OCI-LY1 (cell line): ENCODE data around the gene HMGN4.

Experiments
- H2AFZ ChIP-seq: fragments of 200-600 bp; sonication (generic), shearing (Covaris generic); 2 replicates; pipeline ENCODE4 v1.6.0; 2014; ENCODE audit warnings: antibody characterized with exemption, mild to moderate bottlenecking, low read length
- H3F3A ChIP-seq: fragments of 200-600 bp; sonication (generic), shearing (Covaris generic); 2 replicates; pipeline ENCODE4 v1.6.0; 2014; ENCODE audit warnings: mild to moderate bottlenecking, antibody characterized with exemption, low read length, moderate library complexity; ENCODE audit not compliant: insufficient read depth
- H3K27ac ChIP-seq: fragments of 200-600 bp; sonication (generic); 2 replicates; pipeline ENCODE4 v1.5.1; 2014; ENCODE audit warnings: low read length, mixed run types, mild to moderate bottlenecking, low read depth; ENCODE audit not compliant: poor library complexity, severe bottlenecking
- H3K27me3 ChIP-seq: fragments of 200-600 bp; sonication (generic); 2 replicates; pipeline ENCODE4 v1.6.0; 2014; ENCODE audit warnings: antibody characterized with exemption, mild to moderate bottlenecking, low read length, moderate library complexity; ENCODE audit not compliant: insufficient read depth
- H3K36me3 ChIP-seq: fragments of 200-600 bp; sonication (generic); 2 replicates; pipeline ENCODE4 v1.6.1; 2014; ENCODE audit warnings: mild to moderate bottlenecking, antibody characterized with exemption, low read length, moderate library complexity, mixed read lengths; ENCODE audit not compliant: insufficient read depth
- H3K4me1 ChIP-seq: fragments of 200-600 bp; sonication (generic); 2 replicates; pipeline ENCODE4 v1.5.1; 2014; ENCODE audit warnings: mild to moderate bottlenecking, low read length, moderate library complexity; ENCODE audit not compliant: insufficient read depth, severe bottlenecking
- H3K4me2 ChIP-seq: fragments of 200-600 bp; sonication (generic), shearing (Covaris generic); 2 replicates; pipeline ENCODE4 v1.6.1; 2014; ENCODE audit warnings: low read length
- H3K4me3 ChIP-seq: fragments of 200-600 bp; sonication (generic); 2 replicates; pipeline ENCODE4 v1.5.1; 2014; ENCODE audit warnings: low read length, low read depth, mild to moderate bottlenecking, mixed read lengths; ENCODE audit not compliant: poor library complexity, severe bottlenecking
- H3K79me2 ChIP-seq: fragments of 200-600 bp; shearing (Covaris generic); 2 replicates; pipeline ENCODE4 v1.6.1; 2016; ENCODE audit warnings: mixed run types, low read length, mixed read lengths; ENCODE audit not compliant: insufficient read depth
- H3K9ac ChIP-seq: fragments of 200-600 bp; sonication (generic), shearing (Covaris generic); 2 replicates; pipeline ENCODE4 v1.6.1; 2014; ENCODE audit warnings: mild to moderate bottlenecking, low read length, mixed read lengths
- H3K9me2 ChIP-seq: fragments of 200-600 bp; sonication (generic), shearing (Covaris generic); 2 replicates; pipeline ENCODE4 v1.6.1; 2014; ENCODE audit warnings: low read depth, mild to moderate bottlenecking, low read length, mixed read lengths
- H3K9me3 ChIP-seq: fragments of 200-600 bp; shearing (Covaris generic); 2 replicates; pipeline ENCODE4 v1.6.1; 2014; ENCODE audit warnings: low read length, mixed read lengths
- H4K20me1 ChIP-seq: fragments of 200-600 bp; sonication (generic), shearing (Covaris generic); 2 replicates; pipeline ENCODE4 v1.6.0; 2016; ENCODE audit warnings: mild to moderate bottlenecking, low read length; ENCODE audit not compliant: insufficient read depth
- EZH2 ChIP-seq: fragments of 200-600 bp; sonication (generic), shearing (Covaris generic); IDR thresholded peaks from 2 replicates; pipeline ENCODE4 v1.8.0; 2017; ENCODE audit warnings: borderline replicate concordance, mixed run types, mild to moderate bottlenecking, antibody characterized with exemption, low read length, moderate library complexity, mixed read lengths
- TF ChIP-seq, protein P1 (sequence below): fragments of 200-600 bp; sonication (generic), shearing (Covaris generic); IDR thresholded peaks from 2 replicates; pipeline ENCODE4 v1.5.1; 2017; ENCODE audit warnings: mild to moderate bottlenecking, antibody characterized with exemption, low read length, moderate library complexity, mixed read lengths

Gene HMGN4

GRCh38 chr6:26533532-26533931, 4.6 kb upstream of the HMGN4 start:
- peak overlapping the region; percentile 95 for H3K27ac ChIP-seq
- peaks cover 2% of the 10 kb centered on the region; the same call in 1 of the 2 replicates for H3K79me2 ChIP-seq
- no peaks in the 10 kb centered on the region for H3K27me3 ChIP-seq
- TF ChIP-seq, protein P1, sequence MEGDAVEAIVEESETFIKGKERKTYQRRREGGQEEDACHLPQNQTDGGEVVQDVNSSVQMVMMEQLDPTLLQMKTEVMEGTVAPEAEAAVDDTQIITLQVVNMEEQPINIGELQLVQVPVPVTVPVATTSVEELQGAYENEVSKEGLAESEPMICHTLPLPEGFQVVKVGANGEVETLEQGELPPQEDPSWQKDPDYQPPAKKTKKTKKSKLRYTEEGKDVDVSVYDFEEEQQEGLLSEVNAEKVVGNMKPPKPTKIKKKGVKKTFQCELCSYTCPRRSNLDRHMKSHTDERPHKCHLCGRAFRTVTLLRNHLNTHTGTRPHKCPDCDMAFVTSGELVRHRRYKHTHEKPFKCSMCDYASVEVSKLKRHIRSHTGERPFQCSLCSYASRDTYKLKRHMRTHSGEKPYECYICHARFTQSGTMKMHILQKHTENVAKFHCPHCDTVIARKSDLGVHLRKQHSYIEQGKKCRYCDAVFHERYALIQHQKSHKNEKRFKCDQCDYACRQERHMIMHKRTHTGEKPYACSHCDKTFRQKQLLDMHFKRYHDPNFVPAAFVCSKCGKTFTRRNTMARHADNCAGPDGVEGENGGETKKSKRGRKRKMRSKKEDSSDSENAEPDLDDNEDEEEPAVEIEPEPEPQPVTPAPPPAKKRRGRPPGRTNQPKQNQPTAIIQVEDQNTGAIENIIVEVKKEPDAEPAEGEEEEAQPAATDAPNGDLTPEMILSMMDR = no peak
- TF ChIP-seq EZH2 = no peak
- peaks cover 8% of the 10 kb centered on the region; the same call in 1 of the 2 replicates for H3F3A ChIP-seq
- peaks cover 49% of the 10 kb centered on the region for H3K4me1 ChIP-seq
- H3K36me3 ChIP-seq = no peaks in the 10 kb centered on the region
- no peaks in the 10 kb centered on the region for H4K20me1 ChIP-seq
- peak overlapping the region; percentile 68; the same call in 1 of the 2 replicates for H2AFZ ChIP-seq
- peak overlapping the region; percentile 98 for H3K4me2 ChIP-seq
- H3K9me2 ChIP-seq = no peaks in the 10 kb centered on the region
- H3K9ac ChIP-seq = peak overlapping the region; percentile 88
- H3K4me3 ChIP-seq = peak overlapping the region; percentile 82
- H3K9me3 ChIP-seq = no peaks in the 10 kb centered on the region

- H3F3A ChIP-seq = peaks cover 8% of the 10 kb centered on the region; the same call in 1 of the 2 replicates
- no peaks in the 10 kb centered on the region for H4K20me1 ChIP-seq
- no peaks in the 10 kb centered on the region for H3K9me2 ChIP-seq
- peak overlapping the region; percentile 13; the same call in 1 of the 2 replicates for H3K9ac ChIP-seq
- H2AFZ ChIP-seq = peak overlapping the region; percentile 15; the same call in 1 of the 2 replicates
- no peaks in the 10 kb centered on the region; the same call in 1 of the 2 replicates for H3K36me3 ChIP-seq
- no peaks in the 10 kb centered on the region for H3K27me3 ChIP-seq
- peaks cover 12% of the 10 kb centered on the region for H3K79me2 ChIP-seq
- H3K4me3 ChIP-seq = peak overlapping the region; percentile 82
- no peak for TF ChIP-seq EZH2
- TF ChIP-seq, protein P1 = no peak
- H3K9me3 ChIP-seq = no peaks in the 10 kb centered on the region
- H3K4me1 ChIP-seq = peaks cover 60% of the 10 kb centered on the region
- H3K4me2 ChIP-seq = peak overlapping the region; percentile 98
- H3K27ac ChIP-seq = peak overlapping the region; percentile 95
Observed at GRCh38 chr6:26534681-26535465, 3.3 kb upstream of the HMGN4 start.

GRCh38 chr6:26536571-26537159, 1.5 kb upstream of the HMGN4 start:
- Histone ChIP-seq H3K4me2 (peak overlapping the region; percentile 93), H3K9me2 (no peaks in the 10 kb centered on the region), H3K9ac (peak overlapping the region; percentile 92), H3K4me1 (peaks cover 68% of the 10 kb centered on the region), H3F3A (peaks cover 11% of the 10 kb centered on the region; the same call in 1 of the 2 replicates), H3K79me2 (peaks cover 19% of the 10 kb centered on the region), H4K20me1 (no peaks in the 10 kb centered on the region), H3K27ac (peak overlapping the region; percentile 95), H2AFZ (peak overlapping the region; percentile 11; the same call in 1 of the 2 replicates), H3K36me3 (peaks cover 3% of the 10 kb centered on the region; the same call in 1 of the 2 replicates), H3K27me3 (no peaks in the 10 kb centered on the region), H3K9me3 (no peaks in the 10 kb centered on the region), H3K4me3 (peak overlapping the region; percentile 91)
- TF ChIP-seq EZH2 = no peak
- TF ChIP-seq, protein P1 = no peak
